Esophagus squamous epithelium (tissue), 4 donors: ENCODE measurements around the gene CCNY.

Experiments used
- CTCF ChIP-seq, 6 experiments: fragments of 450-650 bp in 4 of 6; fragments of 200-600 bp in 2 of 6; sonication (generic) in 2 of 6; IDR thresholded peaks; one replicate each; pipeline ENCODE4 v1.5.1; 2016 to 2019; ENCODE audit warnings: antibody characterized with exemption in 6 of 6, mild to moderate bottlenecking in 4 of 6, moderate library complexity in 4 of 6
- POLR2A ChIP-seq, 4 donors: fragments of 450-650 bp; IDR thresholded peaks; one replicate each; pipeline ENCODE4 v1.6.1; 2017; ENCODE audit warnings: antibody characterized with exemption in 4 of 4, mild to moderate bottlenecking in 4 of 4, moderate library complexity in 3 of 4

- no peak for TF ChIP-seq CTCF (IDR thresholded peaks at IDR 0.05)
- TF ChIP-seq POLR2A (IDR thresholded peaks at IDR 0.05): no peak
These were observed 26.5 kb downstream of the CCNY start for GRCh38 chr10:35362701-35363350.
